C1 segment of cervical spinal cord (tissue), 14 donors: Measurements from ENCODE around the gene SAV1.
"Not testable (repeated sequence)": the region's sequence is repeated elsewhere in the genome, so short reads cannot be mapped to it uniquely, and the experiment has no call there.

Experiments used
- DNase-seq, 14 donors: peaks; one replicate each; lab custom pipeline; 2025; lab: John Stamatoyannopoulos, UW

The SAV1 gene

DNA sequence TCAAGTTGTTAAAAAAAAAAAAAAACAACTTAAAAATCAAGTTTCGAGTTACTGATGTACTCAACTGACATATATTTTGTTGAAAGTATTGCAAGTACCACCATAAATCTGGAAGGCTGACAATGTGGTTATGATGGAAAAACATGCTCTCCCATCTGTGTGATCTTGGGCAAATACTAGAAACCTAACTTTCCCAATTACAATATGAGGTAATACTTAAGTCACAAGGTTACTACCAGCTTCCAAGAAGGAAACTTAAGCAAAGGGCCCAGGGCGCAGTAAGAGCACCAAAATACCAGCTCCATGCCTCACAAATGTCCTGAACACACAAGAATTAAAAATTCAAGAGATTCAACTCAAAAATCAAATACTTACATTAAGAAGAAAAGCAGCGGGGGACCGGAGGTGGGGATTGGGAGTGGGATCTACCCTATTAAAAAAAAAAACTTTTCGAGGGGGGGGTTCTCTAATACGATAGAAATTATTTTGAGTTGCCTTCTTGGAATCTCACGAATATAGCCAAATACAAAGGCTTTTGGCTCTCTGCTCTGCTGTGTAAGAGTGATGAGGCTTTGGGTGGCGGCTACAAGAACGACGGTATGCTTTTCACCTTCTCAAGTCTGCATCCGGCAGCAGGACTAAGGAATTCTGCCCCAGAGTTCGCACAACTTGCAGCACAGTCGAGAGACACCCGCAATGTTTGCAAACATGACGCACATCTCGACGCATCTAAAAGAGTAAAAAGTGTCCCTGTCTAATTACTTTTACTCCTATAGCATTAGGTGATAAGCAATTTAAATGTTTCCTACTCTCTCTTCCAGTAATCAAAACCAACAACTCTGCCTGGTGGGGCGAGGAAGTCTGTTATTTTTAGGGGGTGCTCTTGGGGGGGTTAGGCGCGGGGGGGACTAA, 1.1 kb downstream of the SAV1 start:
- peak in 6 of 14 donors; percentile 10 to 46 (median 31) for DNase-seq

DNA sequence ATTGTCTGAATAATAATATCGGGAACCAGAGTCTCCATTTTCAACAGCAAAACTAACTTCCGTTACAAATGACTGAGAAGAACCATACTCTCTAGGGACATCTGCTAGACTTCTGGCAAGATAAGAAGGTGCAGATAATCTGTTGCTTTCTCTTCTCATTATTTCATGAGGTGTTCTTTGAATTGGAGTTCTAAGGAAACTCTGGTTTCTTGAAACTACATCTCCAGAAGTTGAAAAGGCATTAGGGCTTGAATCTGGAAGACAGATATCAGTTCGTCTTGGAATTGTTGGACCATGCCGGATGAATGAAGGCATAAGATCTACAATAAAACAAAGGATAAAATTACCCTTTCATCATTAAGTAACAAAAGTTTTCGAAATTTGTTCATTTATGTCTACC, 2.8 kb downstream of the SAV1 start:
- DNase-seq = not testable (repeated sequence)

DNA sequence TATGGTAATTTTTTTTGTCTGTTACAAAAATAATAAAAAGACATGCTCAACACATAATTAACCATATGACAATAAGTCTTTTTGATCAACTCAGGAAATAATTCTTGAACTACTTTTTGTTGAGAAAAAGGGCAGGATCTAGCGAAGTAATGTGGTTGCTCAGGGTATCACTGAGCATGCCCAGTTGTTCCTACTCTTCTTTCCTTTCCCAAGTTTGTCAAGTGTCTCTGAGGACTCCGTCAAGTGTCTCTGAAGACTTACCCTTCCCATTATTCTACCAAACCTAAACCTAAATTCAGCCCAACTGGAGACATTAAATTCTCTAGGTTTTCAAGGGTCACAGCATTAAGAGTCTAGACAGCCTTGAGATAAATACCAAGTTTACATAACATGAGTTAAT, 3.5 kb downstream of the SAV1 start:
- DNase-seq = not testable (repeated sequence)

DNA sequence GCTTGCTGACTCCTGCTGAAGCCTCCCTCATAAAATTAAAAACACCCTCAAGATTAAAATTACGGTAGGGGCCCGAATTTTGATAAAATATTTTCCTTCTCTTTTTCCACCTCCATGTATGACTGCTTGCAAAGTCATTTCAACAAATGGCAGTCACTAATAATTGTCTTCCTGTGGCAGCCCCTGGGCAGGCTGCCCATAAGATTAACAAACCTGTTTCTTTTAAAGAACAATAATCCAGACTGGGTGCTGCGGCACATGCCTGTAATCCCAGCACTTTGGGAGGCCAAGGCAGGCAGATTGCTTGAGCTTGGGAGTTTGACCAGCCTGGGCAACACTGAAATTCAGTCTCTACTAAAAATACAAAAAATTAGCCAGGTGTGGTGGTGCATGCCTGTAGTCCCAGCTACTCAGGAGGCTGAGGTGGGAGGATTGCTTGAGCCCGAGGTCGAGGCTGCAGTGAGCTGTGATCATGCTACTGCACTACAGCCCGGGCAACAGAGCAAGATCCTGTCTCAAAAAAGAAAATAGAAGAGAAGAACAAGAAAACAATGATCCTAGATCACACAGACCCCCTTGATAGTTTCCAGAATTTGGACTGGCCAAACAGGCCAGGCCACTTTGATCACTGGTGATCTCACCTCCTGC, 8.7 kb downstream of the SAV1 start:
- no peak for DNase-seq

DNA sequence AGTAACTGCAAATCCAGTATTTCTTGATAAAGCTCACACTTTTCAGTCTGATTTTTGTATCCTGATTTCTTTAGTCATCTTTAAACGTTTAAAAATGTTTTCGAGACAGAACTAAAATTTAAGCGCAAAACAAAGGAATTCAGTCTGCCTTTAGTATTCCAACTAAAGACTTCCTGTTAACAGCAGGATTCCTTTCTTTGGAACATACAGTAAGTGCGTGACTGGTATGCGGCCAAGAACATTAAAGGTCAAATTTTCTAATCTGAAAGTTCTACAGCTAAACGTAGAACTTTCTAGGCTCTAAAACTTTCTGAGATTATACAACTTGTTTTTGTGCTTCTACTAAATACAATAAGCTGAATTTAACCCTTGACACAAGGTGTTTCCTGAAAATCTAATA, 9.9 kb downstream of the SAV1 start:
- no peak for DNase-seq

DNA sequence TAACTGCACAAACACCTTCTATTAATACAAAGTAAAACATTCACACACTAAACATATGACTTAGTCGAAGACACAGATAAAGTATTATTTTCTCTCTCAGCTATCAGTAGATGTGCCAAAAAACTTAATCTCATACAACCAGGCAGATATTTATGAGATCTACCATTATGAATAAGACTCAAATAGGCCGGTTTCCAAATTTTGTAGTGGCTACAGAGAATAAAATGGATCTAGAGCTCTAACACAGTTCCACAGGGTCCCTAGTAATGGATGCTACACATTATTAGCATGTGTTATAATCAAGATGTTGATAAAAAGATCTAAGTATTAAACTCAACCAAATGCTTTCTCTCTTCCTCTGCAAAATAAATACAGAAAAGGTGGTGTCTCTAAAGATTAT, 10.4 kb downstream of the SAV1 start:
- no peak for DNase-seq

DNA sequence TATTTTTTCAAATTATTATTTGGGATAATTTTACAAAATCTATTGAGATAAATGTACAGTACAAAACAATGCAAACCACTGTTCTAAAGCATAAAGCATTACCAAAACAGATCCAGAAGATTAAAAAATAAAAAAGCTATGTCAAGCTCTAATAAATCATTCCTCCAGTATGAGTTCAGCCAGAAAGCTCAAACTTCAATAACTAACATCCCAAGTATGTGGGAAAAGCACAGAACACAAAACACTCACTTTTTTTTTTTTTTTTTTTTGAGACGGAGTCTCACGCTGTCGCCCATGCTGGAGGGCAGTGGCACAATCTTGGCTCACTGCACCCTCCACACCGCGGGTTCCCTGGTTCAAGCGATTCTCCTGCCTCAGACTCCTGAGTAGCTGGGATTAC, 11.3 kb downstream of the SAV1 start:
- DNase-seq = no peak

DNA sequence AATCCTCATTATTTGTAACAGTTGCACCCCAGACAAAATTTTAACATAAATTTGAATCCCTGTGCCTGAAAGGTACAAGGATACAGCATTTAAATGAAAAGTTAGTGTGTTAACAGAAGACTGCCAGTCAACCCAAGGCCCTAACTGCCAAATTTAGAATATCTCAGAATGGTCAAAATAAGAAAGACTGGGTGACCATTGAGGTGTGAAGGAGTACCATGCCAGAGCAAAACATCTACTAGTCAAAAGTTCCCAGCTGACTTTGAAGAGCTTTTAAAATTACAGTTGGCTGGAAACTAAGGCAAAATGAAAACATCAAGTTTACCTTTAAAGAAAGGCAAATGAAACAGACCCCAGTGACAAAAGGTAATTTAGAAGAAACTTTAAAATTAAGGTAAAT, 18.4 kb downstream of the SAV1 start:
- DNase-seq = no peak

DNA sequence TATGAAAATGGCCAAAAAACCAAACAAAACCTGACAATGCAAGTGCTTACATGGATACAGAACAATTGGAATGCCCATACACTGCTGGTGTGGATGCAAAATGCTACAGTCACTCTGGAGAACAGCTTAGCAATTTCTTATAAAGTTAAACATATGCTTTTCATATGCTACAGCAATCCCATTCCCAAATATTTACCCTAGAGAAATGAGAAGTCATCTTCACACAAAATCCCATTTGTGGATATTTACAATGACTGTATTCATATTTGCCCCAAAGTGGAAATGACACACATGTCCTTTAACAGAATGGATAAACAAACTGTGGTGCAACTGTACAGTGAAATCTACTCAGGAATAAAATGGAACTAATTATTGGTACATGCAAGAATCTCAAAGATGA, 20.4 kb downstream of the SAV1 start:
- no peak for DNase-seq

DNA sequence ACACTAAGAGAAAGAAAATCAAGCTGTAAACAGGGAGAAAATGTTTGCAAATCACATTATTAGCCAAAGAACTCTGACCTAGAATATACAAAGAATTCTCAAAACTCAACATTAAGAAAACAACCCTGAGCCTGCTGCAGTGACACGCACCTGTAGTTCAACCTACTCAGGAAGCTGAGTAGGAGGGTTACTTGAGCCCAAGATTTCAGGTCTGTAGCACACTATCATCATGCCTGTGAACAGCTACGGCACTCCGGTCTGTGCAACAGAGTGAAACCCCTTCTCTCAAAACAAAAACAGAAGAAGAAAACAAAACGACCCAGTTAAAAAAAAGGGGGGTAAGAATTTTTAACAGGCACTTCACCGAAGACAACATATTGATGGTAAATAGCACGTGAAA, 20.8 kb downstream of the SAV1 start:
- DNase-seq = no peak

DNA sequence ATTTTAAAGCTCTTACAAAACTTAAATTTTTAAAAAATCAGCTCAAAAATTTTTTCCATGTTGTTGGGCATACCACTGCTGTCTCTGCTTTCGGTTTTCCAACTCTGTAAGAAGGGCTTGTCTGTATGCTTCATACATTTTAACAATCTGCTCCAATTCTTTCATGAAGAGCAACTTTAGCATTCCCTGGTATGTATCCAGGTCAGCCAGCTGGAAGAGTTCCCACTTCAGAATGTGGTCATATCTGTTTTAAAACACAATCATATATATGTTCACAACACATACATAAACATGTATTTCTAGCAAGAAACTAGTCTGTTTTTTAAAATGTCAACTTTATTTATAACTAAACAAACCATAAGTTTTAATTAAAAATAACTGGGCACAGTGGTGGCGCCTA, 33.0 kb downstream of the SAV1 start:
- no peak for DNase-seq

DNA sequence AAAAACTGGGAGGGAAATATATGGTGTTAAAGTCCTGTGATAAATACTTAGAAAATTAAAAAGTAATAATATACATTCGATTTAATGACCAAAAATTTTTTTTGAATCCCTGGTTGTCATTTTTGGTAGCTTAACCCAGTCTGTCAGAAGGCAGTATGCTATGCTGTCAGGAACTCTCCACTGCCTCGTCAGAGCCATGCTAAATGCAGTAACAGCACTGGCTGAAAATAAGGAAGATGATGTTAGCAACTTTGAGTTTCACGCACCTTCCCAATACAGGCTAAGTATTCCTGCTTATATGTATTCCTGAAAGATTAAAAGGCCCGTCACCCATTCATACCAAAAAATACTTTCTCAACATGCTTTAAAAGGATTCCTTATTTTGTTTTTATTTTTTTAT, 34.2 kb downstream of the SAV1 start:
- DNase-seq = no peak

DNA sequence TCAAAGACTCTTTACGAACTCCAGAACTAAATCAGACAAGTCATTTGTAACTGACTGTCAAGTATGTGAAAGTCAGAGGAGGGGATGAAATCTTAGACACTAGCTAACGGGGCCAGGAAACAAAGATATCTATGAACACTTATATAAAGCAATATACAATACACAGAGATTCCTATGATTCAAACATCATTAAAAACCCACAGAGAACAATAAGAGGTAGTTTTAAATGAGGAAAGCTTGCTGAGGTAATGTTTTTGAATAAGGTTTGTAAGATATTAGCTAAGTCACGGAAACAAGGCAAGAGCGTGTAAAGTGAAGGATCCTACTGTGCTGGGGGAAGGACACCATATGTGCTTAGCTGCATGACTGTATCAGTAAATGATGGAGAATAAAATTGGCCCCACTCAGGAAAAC, 36.7 kb downstream of the SAV1 start:
- DNase-seq = peak in 1 of 14 donors; percentile 14

DNA sequence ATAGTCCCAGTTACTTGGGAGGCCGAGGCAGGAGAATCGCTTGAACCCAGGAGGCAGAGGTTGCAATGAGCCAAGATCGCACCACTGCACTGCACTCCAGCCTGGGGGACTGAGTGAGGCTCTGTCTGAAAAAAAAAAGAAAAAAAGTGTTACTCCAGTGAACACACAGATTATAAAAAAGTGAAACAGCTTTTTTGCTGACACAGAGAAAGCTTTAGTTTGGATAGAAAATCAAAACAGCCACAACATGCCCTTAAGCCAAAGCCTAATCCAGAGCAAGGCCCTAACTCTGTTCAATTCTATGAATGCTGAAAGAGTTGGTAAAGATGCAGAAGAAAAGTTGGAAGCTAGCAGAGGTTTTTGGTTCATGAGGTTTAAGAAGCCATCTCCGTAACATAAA, 43.2 kb downstream of the SAV1 start:
- not testable (repeated sequence) for DNase-seq

DNA sequence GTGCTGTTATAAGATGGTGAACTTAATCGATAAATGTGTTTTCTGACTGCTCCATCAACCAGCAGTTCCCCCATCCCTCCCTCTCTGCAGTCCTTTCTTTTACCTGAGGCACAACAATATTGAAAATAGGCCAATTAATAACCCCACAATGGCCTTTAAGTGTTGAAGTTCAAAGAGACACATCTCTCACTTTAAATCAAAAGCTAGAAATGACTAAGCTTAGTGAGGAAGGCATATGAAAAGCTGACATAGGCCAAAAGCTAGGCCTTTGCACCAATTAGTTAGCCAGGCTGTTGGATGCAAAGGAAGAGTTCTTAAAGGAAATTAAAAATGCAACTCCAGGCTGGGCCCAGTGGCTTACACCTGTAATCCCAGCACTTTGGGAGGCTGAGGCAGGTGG, 43.7 kb downstream of the SAV1 start:
- no peak for DNase-seq

DNA sequence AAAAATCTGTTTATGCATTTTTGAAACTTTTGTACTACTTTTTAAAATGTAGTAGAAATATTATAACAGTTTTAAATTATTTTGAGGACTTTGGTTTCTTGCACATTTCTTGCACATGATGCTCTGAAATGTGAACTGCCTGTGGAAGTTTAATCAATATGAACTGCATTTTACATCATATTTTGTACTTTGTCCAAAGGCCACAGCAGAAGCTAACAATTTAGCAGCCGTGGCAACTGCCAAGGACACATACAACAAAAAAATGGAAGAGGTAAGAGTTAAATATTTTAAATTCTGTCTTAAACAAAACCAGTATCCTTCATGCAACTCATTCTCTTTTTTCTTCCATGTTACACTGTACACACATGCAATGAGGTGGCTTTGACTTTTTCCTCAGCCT, 45.1 kb downstream of the SAV1 start:
- DNase-seq = no peak

DNA sequence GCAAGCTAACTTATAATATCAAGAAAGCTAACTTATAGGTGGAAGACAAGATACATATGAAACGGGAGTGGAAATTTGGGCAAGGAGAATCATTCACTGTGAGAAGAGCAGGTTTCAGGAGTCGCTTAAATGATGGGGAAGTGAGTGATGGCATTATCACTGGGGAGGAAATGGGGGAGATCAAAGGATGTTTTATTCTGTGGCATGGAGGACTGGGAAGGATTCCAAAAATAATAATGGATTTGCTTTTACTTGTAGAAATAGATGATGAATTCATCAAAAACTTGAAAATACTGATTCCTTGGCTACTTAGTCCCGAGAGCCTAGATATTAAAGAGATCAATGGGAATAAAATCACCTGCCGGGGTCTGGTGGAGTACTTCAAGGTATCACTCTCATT, 47.8 kb downstream of the SAV1 start:
- no peak for DNase-seq

DNA sequence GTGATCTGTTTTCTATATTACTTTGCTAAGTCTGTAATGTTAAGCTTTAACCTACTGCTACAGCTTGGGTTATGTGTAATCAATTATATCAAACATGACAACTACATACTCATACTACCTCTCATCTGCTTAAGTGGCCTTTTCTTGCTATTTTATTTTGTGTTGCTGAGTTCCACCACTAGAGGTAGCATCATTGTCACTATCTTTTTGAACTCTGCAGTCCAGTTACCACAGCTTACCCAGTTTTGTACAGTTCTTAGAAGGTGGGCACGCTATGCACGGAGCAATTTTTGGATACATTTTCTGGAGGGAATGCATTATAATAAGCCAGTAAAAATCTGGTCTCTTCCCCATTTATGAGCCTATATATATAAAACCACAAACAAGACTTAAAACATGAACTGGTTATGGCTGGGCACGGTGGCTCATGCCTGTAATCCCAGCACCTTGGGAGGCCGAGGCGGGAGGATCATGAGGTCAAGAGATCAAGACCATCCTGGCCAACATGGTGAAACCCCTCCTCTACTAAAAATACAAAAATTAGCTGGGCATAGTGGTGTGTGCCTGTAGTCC, 48.5 kb downstream of the SAV1 start:
- DNase-seq = peak in 1 of 14 donors; percentile 17

DNA sequence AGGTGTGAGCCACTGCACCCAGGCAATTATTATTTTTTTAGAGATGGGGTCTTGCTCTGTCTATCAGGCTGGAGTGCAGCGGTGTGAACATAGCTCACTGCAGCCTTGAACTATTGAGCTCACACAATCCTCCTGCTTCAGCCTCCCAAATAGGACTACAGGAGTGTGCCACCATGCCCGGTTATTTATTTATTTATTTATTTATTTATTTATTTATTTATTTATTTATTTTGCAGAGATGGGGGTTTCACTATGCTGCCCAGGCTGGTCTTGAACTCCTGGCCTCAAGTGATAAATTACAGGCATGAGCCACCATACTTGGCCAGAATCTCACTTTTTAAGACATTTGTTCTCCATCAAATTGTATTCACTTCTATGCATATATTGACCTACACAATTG, 51.8 kb downstream of the SAV1 start:
- DNase-seq = no peak

DNA sequence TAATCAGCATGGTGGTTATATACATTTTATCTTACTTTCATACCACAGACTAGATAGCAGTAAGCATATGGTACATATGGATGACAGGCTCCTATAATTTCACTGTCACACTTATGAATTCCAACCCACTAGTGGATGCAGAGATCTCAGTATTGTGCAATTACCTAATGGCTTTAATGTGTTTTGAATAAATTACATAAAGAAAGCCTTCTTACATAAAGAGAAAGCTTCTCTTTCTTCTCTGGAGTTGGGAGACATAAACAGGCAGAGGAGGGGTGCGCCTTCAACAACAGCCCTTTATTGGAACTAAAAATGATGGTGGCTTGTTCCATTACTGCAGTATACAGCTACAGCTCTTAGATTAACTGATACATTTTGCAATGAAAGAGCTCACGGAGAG, 52.6 kb downstream of the SAV1 start:
- peak in 2 of 14 donors; percentile 14 to 34 for DNase-seq

DNA sequence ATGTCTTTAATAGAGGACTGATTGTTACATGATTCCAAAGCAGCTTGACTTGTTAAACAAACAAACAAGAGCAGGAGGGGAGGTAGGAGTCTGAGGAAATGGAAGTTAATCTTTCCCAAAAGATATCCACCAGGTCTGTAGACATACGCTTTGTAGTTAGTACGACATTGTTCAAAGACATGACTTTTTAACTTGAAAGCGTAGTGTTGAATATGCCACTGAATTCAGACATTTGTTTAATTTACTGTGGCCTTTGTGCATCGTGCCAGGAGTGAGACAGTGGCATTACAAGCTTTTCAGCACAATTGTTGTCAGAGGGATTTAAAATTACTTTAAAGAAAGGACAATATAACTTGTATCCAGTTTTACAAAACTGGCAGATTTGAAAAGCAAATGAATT, 53.0 kb downstream of the SAV1 start:
- DNase-seq = peak in 1 of 14 donors; percentile 11

DNA sequence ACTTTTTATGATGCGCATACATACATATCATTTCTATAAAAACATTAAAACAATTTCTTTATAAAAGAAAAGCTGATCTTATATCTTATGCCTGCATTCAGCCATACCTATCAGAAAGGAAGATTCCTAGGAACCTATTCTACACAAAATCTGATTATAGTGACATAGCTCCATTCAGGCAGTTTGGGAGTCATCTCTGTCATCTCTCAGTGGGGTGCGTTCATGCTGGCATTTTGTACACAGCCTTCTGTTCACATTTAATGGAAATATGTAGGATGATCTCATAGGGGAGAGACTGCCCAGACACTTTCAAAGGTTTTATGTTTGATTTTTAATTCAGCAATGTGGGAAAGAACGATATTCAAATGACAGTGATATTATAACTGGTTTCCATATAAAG, 55.3 kb downstream of the SAV1 start:
- DNase-seq = peak in 1 of 14 donors; percentile 29

DNA sequence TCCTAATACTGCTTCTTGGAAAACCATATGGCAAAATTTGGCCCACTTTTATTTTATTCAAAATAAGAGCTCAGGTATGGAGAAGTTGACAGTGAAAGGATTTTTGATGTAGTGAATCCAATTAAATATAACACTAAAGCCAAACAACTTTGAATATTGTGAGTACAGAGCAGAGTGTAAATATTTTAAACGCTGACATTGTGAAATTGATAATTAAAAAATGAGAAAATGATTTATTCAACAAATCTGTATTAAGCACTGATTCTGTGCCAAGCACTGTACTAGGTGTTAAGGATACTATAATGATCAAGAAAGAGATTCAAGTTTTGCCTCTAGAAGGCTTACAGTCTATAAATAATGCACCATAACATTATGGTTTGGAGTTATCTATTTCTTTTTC, 57.6 kb downstream of the SAV1 start:
- no peak for DNase-seq
